ENCODE measurements around the gene RAPGEF4.

DNA sequence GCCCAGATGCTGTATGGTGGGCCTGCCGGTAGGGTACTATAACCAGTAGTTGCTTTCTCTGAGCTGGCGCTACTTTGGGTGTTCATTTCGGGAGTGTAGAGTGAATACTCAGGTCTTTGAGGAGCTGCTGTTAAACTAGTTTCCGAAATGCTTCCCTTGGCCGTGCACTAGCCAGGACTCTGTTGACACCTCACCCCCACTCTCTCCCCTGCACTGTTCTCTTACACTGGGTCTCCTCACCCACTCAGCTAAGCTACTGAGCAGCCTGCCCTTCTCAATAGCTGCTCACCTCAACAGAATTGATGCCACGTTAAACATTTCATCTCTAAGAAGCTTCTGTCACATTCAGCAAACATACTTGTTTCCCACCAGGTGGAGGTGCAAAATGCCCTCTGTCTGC, 86.9 kb downstream of the RAPGEF4 start:
- no peak for TF ChIP-seq TAF1 (IDR thresholded peaks at IDR 0.05; ENCODE audit: borderline replicate concordance, insufficient read depth, low read length)
- TF ChIP-seq SIN3A (IDR thresholded peaks at IDR 0.05; ENCODE audit: borderline replicate concordance, insufficient read depth, low read length): no peak
- no peak for TF ChIP-seq POLR2AphosphoS5 (IDR thresholded peaks at IDR 0.05; ENCODE audit: low read depth, low read length)
